T-helper 9 cell (primary cell): Measurements from ENCODE around the gene OLFML2A.
A peak's percentile ranks its signal among the peaks of the same experiment; 100 is the strongest.
"Not testable (repeated sequence)": the region's sequence is repeated elsewhere in the genome, so short reads cannot be mapped to it uniquely, and the experiment has no call there.

Experiments
- DNase-seq: peaks from one replicate; pipeline ENCODE4 v3.0.0-alpha.2; 2020

Gene OLFML2A

GRCh38 chr9:124761710-124762109, 15.2 kb upstream of the OLFML2A start:
- no peak for DNase-seq

GRCh38 chr9:124762633-124763032, 14.3 kb upstream of the OLFML2A start:
- DNase-seq, result no peak

GRCh38 chr9:124764774-124765438, 12.0 kb upstream of the OLFML2A start:
- DNase-seq, result no peak

GRCh38 chr9:124765439-124765835, 11.5 kb upstream of the OLFML2A start:
- no peak for DNase-seq

- DNase-seq, result no peak
Observed at GRCh38 chr9:124766326-124766725, 10.6 kb upstream of the OLFML2A start.

- no peak for DNase-seq
Observed at GRCh38 chr9:124766815-124767554, 9.9 kb upstream of the OLFML2A start.

- DNase-seq, result no peak
Observed at GRCh38 chr9:124767821-124768220, 9.1 kb upstream of the OLFML2A start.

- DNase-seq, result no peak
Observed at GRCh38 chr9:124768334-124768733, 8.6 kb upstream of the OLFML2A start.

GRCh38 chr9:124768750-124769548, 8.0 kb upstream of the OLFML2A start:
- no peak for DNase-seq

- peak; percentile 19 for DNase-seq
Observed at GRCh38 chr9:124769549-124770358, 7.2 kb upstream of the OLFML2A start.

GRCh38 chr9:124770359-124771020, 6.4 kb upstream of the OLFML2A start:
- DNase-seq, result peak; percentile 17

GRCh38 chr9:124771021-124771866, 5.7 kb upstream of the OLFML2A start, which contains the start of gene NR6A1:
Gene NR6A1 (minus strand): TSS chr9:124771311.
- DNase-seq, result peak; percentile 90

GRCh38 chr9:124771867-124772679, 4.9 kb upstream of the OLFML2A start:
- peak; percentile 21 for DNase-seq

- not testable (repeated sequence) for DNase-seq
Observed at GRCh38 chr9:124772877-124773276, 4.1 kb upstream of the OLFML2A start.

- no peak for DNase-seq
Observed at GRCh38 chr9:124773473-124774128, 3.3 kb upstream of the OLFML2A start.

- peak; percentile 86 for DNase-seq
Observed at GRCh38 chr9:124774129-124774978, 2.6 kb upstream of the OLFML2A start.

- DNase-seq, result no peak
Observed at GRCh38 chr9:124776618-124776953, 347 bp upstream of the OLFML2A start.

GRCh38 chr9:124778575-124779367, 1.8 kb downstream of the OLFML2A start:
- DNase-seq, result no peak
